ENCODE data around the gene SH2D6.

- no peak for TF ChIP-seq POLR2A (IDR thresholded peaks at IDR 0.05)
- no peak for TF ChIP-seq CTCF (IDR thresholded peaks at IDR 0.05)
These were observed 18.5 kb upstream of the SH2D6 start for GRCh38 chr2:85400023-85400422.
